H9 (cell line): ENCODE measurements around the gene CCDC141. TPM values are rescaled to one million over a fixed set of nuclear protein-coding genes. Genes with fewer than 3 reads are reported as not detected.

ENCODE experiments used
- DNase-seq: peaks from one replicate; pipeline ENCODE4 v3.0.0-alpha.2; 2017
- H2AFZ ChIP-seq: one replicate; pipeline ENCODE4 v1.6.1; 2013; ENCODE audit warnings: mild to moderate bottlenecking, low read length, control low read depth, moderate library complexity
- H2AK5ac ChIP-seq: 2 replicates; pipeline ENCODE4 v1.6.1; 2013; ENCODE audit warnings: low read length, control low read depth, mixed read lengths; ENCODE audit not compliant: insufficient read length
- H2BK120ac ChIP-seq: one replicate; pipeline ENCODE4 v1.6.1; 2013; ENCODE audit warnings: low read depth, mild to moderate bottlenecking, low read length, control low read depth, inconsistent platforms; ENCODE audit not compliant: poor library complexity, severe bottlenecking
- H2BK12ac ChIP-seq: 2 replicates; pipeline ENCODE4 v1.6.1; 2013; ENCODE audit warnings: low read length, control low read depth, mixed read lengths, low read depth; ENCODE audit not compliant: insufficient read length
- H2BK15ac ChIP-seq: 2 replicates; pipeline ENCODE4 v1.6.1; 2013; ENCODE audit warnings: low read depth, low read length, control low read depth
- H2BK20ac ChIP-seq: one replicate; pipeline ENCODE4 v1.6.1; 2013; ENCODE audit warnings: low read depth, mild to moderate bottlenecking, low read length, control low read depth, inconsistent platforms; ENCODE audit not compliant: poor library complexity, severe bottlenecking
- H2BK5ac ChIP-seq: 2 replicates; pipeline ENCODE4 v1.6.1; 2013; ENCODE audit warnings: low read length, control low read depth, mixed read lengths; ENCODE audit not compliant: insufficient read length
- H3K14ac ChIP-seq: 2 replicates; pipeline ENCODE4 v1.6.1; 2013; ENCODE audit warnings: low read length, control low read depth; ENCODE audit not compliant: insufficient read depth
- H3K18ac ChIP-seq: 2 replicates; pipeline ENCODE4 v1.6.1; 2013; ENCODE audit warnings: low read depth, mild to moderate bottlenecking, mixed read lengths, low read length, control low read depth; ENCODE audit not compliant: insufficient read length
- H3K23ac ChIP-seq: 2 replicates; pipeline ENCODE4 v1.6.1; 2013; ENCODE audit warnings: low read length, control low read depth, mixed read lengths, low read depth; ENCODE audit not compliant: insufficient read length
- H3K23me2 ChIP-seq: 2 replicates; pipeline ENCODE4 v1.6.1; 2013; ENCODE audit warnings: low read depth, mild to moderate bottlenecking, mixed read lengths, low read length, control low read depth; ENCODE audit not compliant: insufficient read length, poor library complexity, severe bottlenecking
- H3K27ac ChIP-seq: 2 replicates; pipeline ENCODE4 v1.5.1; 2013; ENCODE audit warnings: low read length, control low read depth, mixed read lengths, low read depth; ENCODE audit not compliant: insufficient read length
- H3K27me3 ChIP-seq: 2 replicates; pipeline ENCODE4 v1.6.1; 2013; ENCODE audit warnings: low read length, control low read depth, inconsistent platforms; ENCODE audit not compliant: insufficient read depth
- H3K4ac ChIP-seq: 2 replicates; pipeline ENCODE4 v1.6.1; 2013; ENCODE audit warnings: low read depth, mild to moderate bottlenecking, control low read depth, inconsistent platforms, low read length, moderate library complexity
- H3K4me1 ChIP-seq: 2 replicates; pipeline ENCODE4 v1.6.1; 2013; ENCODE audit warnings: low read length, control low read depth, inconsistent platforms; ENCODE audit not compliant: insufficient read depth
- H3K4me2 ChIP-seq: 2 replicates; pipeline ENCODE4 v1.6.1; 2013; ENCODE audit warnings: low read length, control low read depth, mixed read lengths; ENCODE audit not compliant: insufficient read length, insufficient read depth
- H3K56ac ChIP-seq: 2 replicates; pipeline ENCODE4 v1.6.1; 2013; ENCODE audit warnings: low read depth, mild to moderate bottlenecking, mixed read lengths, low read length, control low read depth; ENCODE audit not compliant: insufficient read length
- H3K79me1 ChIP-seq: 2 replicates; pipeline ENCODE4 v1.6.1; 2013; ENCODE audit warnings: low read depth, mild to moderate bottlenecking, moderate library complexity, low read length, control low read depth, inconsistent platforms; ENCODE audit not compliant: insufficient read depth, poor library complexity, severe bottlenecking
- H3K79me2 ChIP-seq: 2 replicates; pipeline ENCODE4 v1.6.1; 2013; ENCODE audit warnings: low read length, control low read depth, inconsistent platforms; ENCODE audit not compliant: insufficient read depth
- H3K9ac ChIP-seq: 2 replicates; pipeline ENCODE4 v1.6.1; 2013; ENCODE audit warnings: low read length, control low read depth, mixed read lengths; ENCODE audit not compliant: insufficient read length; ENCODE audit errors: extremely low read depth
- H3K9me3 ChIP-seq: one replicate; pipeline ENCODE4 v1.6.1; 2013; ENCODE audit warnings: low read depth, low read length, inconsistent platforms; ENCODE audit not compliant: control insufficient read depth
- H3T11ph ChIP-seq: one replicate; pipeline ENCODE4 v1.6.1; 2013; ENCODE audit warnings: mild to moderate bottlenecking, low read length, control low read depth, inconsistent platforms
- H4K20me1 ChIP-seq: one replicate; pipeline ENCODE4 v1.6.1; 2013; ENCODE audit not compliant: control insufficient read depth, insufficient read length, insufficient read depth
- H4K5ac ChIP-seq: 2 replicates; pipeline ENCODE4 v1.6.1; 2013; ENCODE audit warnings: low read depth, mild to moderate bottlenecking, mixed read lengths, low read length, control low read depth; ENCODE audit not compliant: insufficient read length
- H4K8ac ChIP-seq: replicated peaks from 2 replicates; pipeline ENCODE4 v1.6.1; 2013; ENCODE audit warnings: low read length, control low read depth, mixed read lengths, low read depth; ENCODE audit not compliant: insufficient read length
- H4K91ac ChIP-seq: 2 replicates; pipeline ENCODE4 v1.6.1; 2013; ENCODE audit warnings: low read depth, mild to moderate bottlenecking, moderate library complexity, mixed read lengths, low read length, control low read depth; ENCODE audit not compliant: insufficient read length
- H3K27ac Mint-ChIP-seq, 3 experiments: 2 replicates in 2 of 3; 3 replicates in 1 of 3; pipeline ENCODE4 v1.8.0; 2020 to 2021; ENCODE audit warnings: mixed read lengths in 3 of 3, mild to moderate bottlenecking in 1 of 3, moderate library complexity in 1 of 3
- H3K27me3 Mint-ChIP-seq: 2 replicates; pipeline ENCODE4 v1.8.0; 2021; ENCODE audit warnings: low read depth, mild to moderate bottlenecking, moderate library complexity, mixed read lengths
- H3K36me3 Mint-ChIP-seq, 3 experiments: 2 replicates in 2 of 3; 3 replicates in 1 of 3; pipeline ENCODE4 v1.8.0; 2020 to 2021; ENCODE audit warnings: low read depth in 3 of 3, mixed read lengths in 3 of 3; ENCODE audit not compliant: insufficient read depth in 1 of 3
- H3K4me1 Mint-ChIP-seq, 2 experiments: 2 replicates each; pipeline ENCODE4 v1.8.0; 2020; ENCODE audit warnings: mixed read lengths in 2 of 2
- H3K4me3 Mint-ChIP-seq, 2 experiments: 2 replicates in 1 of 2; 3 replicates in 1 of 2; pipeline ENCODE4 v1.8.0; 2020 to 2021; ENCODE audit warnings: mild to moderate bottlenecking in 2 of 2, mixed read lengths in 2 of 2, moderate library complexity in 1 of 2
- H3K9me3 Mint-ChIP-seq, 2 experiments: 2 replicates in 1 of 2; 3 replicates in 1 of 2; pipeline ENCODE4 v1.8.0; 2020; ENCODE audit warnings: mild to moderate bottlenecking in 2 of 2, mixed read lengths in 2 of 2, moderate library complexity in 1 of 2
- CTCF ChIP-seq: fragments of 200-600 bp; sonication (generic); conservative IDR thresholded peaks from 3 replicates; pipeline ENCODE4 v1.8.0; 2021; ENCODE audit warnings: antibody characterized with exemption, mild to moderate bottlenecking
- WGBS: extraction: QIAGEN DNeasy Blood & Tissue Kit; methylation state at CpG from one replicate; pipeline ENCODE4 v1.1.7; 2013; ENCODE audit warnings: missing lambda C conversion rate, low lambda C conversion rate, mixed read lengths; ENCODE audit not compliant: insufficient read length; ENCODE audit errors: extremely low coverage; 5-methylcytosine and 5-hydroxymethylcytosine counted together
- total RNA-seq: library from RNA; stranded (reverse); gene quantifications from 2 replicates; pipeline ENCODE4 v1.2.1, GENCODE V29; 2021

The CCDC141 gene
- total RNA-seq, 1 experiment from 2014 or later, result 1.0 TPM

GRCh38 chr2:178943745-178944144, 106.2 kb downstream of the CCDC141 start:
- Histone ChIP-seq H3K14ac (no peak overlapping the region), H3K23me2 (no peaks in the 10 kb centered on the region), H2BK120ac (no peak overlapping the region), H3K4me1 (no peaks in the 10 kb centered on the region), H3T11ph (no peak overlapping the region), H4K8ac (no peak overlapping the region), H2AK5ac (no peak overlapping the region), H3K79me1 (no peaks in the 10 kb centered on the region), H2BK12ac (no peak overlapping the region), H3K27me3 (no peaks in the 10 kb centered on the region), H3K4me2 (no peak overlapping the region), H3K23ac (no peak overlapping the region), H3K4ac (no peak overlapping the region), H4K5ac (no peak overlapping the region), H3K79me2 (no peaks in the 10 kb centered on the region), H4K91ac (no peak overlapping the region), H3K56ac (no peak overlapping the region), H2BK20ac (no peak overlapping the region), H2AFZ (no peak overlapping the region), H3K9me3 (no peaks in the 10 kb centered on the region), H4K20me1 (no peaks in the 10 kb centered on the region), H2BK15ac (no peak overlapping the region), H3K18ac (no peak overlapping the region), H3K27ac (no peak overlapping the region), H3K9ac (no peak overlapping the region), H2BK5ac (no peak overlapping the region)
- Mint-ChIP-seq H3K4me3 (no peak overlapping the region), H3K36me3 (no peaks in the 10 kb centered on the region), H3K4me1 (0 out of 4 replicates have a peak, but pooled peaks cover 0 to 2% of the 10 kb centered on the region in 2 experiments), H3K9me3 (no peaks in the 10 kb centered on the region), H3K27me3 (no peaks in the 10 kb centered on the region), H3K27ac (no peak overlapping the region)
- no peak for TF ChIP-seq CTCF
- DNase-seq, result no peak
- no CpG with 5 or more reads among the region's 1 CpG for WGBS
